Renal cortex interstitium (tissue), 11 donors: ENCODE measurements around the gene GFY. TPM values are rescaled to one million over a fixed set of nuclear protein-coding genes. Genes with fewer than 3 reads are reported as not detected.

Source experiments
- DNase-seq, 11 donors: peaks; one replicate each; pipeline ENCODE4 v3.0.0-alpha.2; 2013; ENCODE audit warnings: low read depth in 9 of 11, low spot score in 4 of 11; ENCODE audit errors: extremely low read depth in 1 of 11
- polyA plus RNA-seq, 3 donors: library from polyadenylated mRNA; unstranded; fragments of 120-200 nt; gene quantifications; one replicate each; pipeline ENCODE4 v1.2.1, GENCODE V29; 2013; ENCODE audit not compliant: insufficient read length in 3 of 3

The GFY gene
- polyA plus RNA-seq, 3 donors: not detected

DNA sequence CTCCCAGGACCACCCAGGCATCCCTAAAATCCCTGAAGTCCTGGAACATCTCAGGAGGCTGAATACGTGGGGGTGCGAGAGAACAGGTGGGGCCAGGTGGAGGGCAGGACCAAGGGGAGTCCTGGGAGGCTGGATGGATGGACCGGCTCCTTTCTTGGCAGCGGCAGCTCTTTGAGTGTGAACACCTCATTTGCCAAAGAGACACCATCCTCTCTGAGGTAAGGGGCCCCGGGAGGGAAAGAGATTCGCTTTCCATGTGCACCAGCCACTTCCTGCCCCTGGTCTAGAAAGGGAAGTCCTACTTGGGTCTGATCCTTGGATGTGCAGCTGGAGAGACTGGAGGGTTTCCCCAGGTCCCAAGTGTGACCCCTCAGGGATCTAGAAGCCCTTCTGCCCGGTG lies 18.1 kb upstream of the GFY start:
- no peak for DNase-seq

DNA sequence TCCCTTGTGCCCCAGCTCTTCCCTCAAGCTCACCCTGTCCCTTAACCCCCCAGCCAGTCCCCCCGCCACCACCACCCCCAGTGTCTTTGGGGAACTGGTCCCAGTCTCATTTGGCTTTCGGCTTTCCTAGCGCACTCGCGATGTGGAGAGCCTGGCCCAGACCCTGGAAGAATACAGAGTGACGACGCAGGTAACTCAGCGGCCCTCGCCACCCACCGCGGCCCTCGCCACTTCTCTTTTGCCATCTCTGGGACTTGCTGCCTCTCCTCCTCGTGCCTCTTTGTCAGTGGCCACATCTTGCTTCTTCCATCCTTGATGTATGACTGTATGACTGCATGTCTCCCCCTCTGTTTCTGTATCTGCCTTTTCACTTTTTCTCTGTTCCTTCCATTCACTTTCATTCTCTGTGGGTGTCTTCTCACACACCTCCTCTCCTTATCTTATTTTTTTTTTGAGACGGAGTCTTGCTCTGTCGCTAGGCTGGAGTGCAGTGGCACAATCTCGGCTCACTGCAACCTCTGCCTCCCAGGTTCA lies 17.6 kb upstream of the GFY start:
- no peak for DNase-seq

GRCh38 chr19:49408816-49409440 lies 16.3 kb upstream of the GFY start:
- no peak for DNase-seq

- no peak for DNase-seq
These were observed 15.7 kb upstream of the GFY start for GRCh38 chr19:49409441-49410029.

- DNase-seq: no peak
These were observed 13.4 kb upstream of the GFY start for GRCh38 chr19:49411681-49412326.

DNA sequence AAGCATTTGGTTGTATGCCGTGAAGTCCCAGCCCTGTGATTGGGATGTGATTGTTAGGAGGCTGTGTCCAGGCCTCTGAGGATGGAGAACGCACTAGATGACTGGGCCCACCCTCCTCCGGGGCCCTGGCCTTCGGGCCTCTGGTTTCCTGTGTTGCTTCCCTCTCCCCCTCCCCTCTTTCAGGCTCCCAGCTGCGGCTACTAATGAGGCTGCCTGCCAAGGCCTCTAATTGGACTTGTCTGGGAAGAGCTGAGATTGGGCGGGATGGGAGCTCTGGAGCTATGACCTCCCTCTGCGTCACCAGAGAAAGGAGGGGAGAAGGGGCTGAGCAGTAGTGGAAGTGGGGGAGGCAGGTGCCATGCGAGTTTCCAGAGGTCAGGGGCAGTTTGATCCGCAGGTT lies 11.8 kb upstream of the GFY start:
- peak; percentile 61 to 85 (median 70) for DNase-seq

GRCh38 chr19:49414256-49414655 lies 10.9 kb upstream of the GFY start:
- no peak for DNase-seq

- DNase-seq: no peak
These were observed 9.9 kb upstream of the GFY start for GRCh38 chr19:49415102-49415809.

DNA sequence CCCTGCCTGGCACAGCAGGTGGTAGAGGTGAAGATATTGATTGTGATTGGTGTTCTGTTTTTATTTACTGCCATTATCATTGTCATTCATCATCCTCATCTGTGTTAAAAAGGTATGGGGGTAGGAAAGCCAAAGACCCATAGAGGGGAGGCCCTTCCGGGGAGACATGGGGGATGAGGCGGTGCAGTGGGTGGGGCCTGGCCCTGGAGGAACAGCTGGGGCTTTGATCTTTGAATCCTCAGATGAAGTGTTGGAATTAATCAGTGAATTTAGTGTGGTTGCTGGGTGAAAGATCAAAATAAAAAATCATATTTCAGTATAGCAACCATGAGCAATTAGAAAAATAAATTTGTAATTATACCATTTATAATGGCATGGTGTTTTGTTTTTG lies 9.4 kb upstream of the GFY start:
- DNase-seq: no peak

GRCh38 chr19:49417088-49417487 lies 8.1 kb upstream of the GFY start:
- no peak for DNase-seq

DNA sequence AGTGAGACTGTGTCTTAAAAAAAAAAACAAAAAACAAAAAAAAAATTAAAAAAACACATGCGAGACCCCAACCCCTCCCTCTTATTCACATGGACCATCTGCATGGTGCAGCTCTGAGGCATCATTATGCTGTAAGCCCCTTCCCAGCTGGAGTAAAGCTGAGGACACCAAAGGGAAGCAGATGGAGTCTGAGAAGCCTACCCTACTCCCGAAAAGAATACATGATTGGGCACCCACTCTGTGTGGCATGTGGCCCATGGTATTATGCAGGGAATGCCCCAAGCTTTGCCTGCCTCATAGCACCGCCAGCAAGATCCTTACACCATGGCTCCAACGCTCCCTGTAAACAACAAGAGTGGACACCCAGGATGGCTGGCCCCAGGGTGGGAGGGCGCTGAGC lies 6.7 kb upstream of the GFY start:
- no peak for DNase-seq

- no peak for DNase-seq
These were observed 6.0 kb upstream of the GFY start for GRCh38 chr19:49419173-49419572.

- no peak for DNase-seq
These were observed 5.0 kb upstream of the GFY start for GRCh38 chr19:49420227-49420626.

DNA sequence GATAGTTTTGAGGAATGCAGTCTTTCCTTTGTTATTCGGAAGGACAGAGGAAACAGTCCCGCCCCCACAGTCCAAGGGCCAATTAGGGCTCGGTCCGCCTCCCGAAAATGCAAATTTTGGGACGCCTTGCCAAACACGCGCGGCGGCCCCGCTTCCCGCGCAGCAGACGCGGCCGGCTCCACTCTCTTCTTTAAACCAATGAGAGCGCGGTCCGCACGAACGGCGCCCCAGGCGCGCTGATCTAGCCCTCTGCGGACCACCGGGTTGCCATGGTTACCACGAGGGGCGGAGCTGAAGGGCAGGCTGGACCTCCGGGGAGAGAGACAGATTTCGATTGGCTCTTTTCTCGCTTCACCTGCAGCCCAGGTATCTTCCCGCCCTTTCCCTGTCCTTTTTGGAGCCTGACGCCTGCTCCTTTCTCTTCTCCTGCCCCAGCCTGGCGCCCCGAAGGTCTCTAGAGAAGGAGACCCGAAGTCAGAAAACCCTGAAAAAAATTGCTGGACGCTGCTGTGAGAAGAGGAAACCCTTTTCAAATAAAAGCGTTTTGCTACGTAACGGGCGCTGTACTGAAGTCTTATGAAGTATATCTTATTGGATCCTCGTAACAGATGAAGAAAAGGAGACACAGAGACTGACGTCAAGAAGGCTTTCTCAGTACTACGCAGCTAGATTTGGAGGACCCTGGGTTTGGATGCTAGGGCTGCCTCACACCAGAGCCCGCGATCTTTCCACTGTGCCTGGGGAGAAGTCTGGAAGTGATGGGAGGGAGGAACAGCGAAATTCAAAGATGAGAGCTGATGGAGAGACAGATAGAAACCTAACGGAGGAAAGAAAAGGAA lies 3.9 kb upstream of the GFY start:
- DNase-seq: peak in 10 of 11 donors; percentile 47 to 75 (median 68)

DNA sequence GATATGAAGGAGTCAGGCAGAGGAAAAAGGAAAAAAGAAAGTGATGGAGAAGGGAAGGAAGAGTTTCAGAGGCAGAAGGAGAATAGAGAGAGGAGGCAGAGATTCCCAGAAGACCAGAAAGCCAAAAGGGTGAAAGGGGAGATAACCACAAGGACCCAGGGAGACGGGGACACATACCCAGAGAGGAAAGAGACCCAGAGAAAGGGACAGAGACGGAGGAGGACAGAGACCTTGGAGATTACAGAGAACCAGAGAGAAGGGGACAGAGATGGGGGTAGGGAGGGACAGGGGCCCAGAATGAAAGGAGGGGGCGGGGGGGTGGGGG lies 3.3 kb upstream of the GFY start:
- DNase-seq: no peak

GRCh38 chr19:49422407-49423070 lies 2.6 kb upstream of the GFY start:
- DNase-seq: peak in 1 of 11 donors; percentile 45

DNA sequence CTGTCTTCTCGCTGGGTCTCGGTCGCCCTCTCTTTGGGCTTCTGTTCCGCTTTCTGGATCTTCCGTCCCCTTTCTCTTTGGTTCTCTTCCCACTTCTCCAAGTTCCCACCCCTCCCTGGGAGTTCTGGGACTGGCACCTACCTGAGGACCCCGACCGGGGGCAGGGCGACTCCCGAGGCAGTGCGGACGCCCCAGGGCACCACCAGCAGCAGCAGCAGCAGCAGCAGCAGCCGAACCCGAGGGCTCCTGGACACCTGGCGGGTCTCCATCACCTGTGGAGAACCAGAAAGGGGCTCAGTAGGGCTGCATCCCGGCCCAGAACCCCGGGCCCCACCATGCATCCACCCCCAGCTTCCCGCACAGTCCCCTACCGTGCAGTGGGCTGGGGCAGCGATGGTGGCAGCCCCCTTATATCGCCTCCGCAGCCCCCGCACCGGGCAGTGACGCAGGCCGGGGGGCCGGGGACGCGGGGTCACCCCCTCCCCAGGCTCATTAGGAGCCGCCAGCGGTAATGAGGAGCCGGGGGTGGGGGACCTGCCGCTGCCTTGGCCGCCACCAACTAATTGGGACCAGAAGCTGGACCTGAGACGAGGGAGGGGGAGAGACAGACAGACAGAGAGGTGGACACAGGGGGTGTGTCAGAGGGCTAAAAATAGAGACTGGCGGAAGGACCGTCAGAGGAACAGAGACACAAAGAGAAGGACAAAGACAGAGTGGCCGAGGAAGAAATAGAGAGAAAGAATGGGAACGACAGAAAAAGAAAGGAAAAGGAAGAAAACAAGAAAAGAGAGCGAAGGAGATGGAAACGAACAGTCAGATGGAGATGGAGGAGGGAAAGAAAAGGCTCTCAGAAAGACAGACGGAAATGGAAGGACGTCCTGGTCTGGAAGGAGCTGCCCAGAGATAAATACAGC lies 1.9 kb upstream of the GFY start, which contains the start of gene PTH2:
Gene PTH2 (minus strand): TSS at position 371 of the 914 bp plus-strand sequence. CDS start 102 bp downstream, at position 269.
- no peak for DNase-seq

DNA sequence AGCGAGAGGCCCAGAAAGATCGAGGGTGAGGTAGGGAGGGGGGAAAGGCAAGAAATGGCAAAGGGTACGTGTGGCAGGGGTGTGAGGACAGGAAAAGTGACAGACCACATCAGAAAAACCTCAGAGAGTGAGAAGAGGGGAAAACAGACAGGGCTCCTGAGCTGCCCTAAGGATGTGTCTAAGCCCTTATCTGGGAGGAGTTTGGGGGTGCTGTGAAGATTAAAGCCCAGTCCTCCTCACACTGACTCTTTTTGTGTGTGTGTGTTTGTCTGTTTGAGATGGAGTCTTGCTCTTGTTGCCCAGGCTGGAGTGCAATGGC lies 1.2 kb upstream of the GFY start:
- DNase-seq: no peak
